Stimulated activated naive CD8-positive, alpha-beta T cell treated with anti-CD3 and anti-CD28 coated beads, Interleukin-15, Interleukin-2, amounts not matched to agents 100 U/mL and 50 U/mL, for 24 hours (primary cell): ENCODE data around the gene PSPH.

Experiments used
- ATAC-seq: fragments of 150-1000 bp; cut with Tn5 transposase; one replicate; pipeline ENCODE4 v1.10.0; 2021
- DNase-seq: peaks from one replicate; pipeline ENCODE4 v3.0.0; 2021

PSPH gene

DNA sequence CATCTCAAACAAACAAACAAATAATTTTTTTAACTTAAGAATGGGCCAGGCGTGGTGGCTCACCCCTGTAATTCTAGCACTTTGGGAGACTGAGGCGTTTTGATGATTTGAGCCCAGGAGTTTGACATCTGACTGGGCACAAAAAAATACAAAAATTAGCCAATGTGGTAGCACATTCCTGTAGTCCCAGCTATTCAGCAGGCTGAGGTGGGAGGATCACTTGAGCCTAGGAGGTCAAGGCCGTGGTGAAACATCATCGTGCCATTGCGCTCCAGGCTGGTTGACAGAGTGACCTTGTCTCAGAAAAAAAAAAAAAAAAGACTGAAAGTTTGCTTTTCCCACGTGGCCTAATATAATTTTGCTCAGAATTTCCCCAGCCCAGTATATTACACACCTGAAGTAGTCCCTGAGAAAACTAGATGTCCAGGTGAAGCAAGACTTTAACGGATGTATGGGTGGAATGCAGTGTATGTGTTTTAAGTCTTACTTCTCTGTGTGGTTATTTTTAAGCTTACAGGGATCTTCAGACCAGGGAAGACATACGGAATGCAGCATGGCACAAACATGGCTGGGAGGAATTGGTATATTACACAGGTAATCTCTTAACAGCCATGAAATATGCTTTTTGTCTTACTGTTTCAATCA, 54.3 kb downstream of the PSPH start:
- ATAC-seq (no peak), DNase-seq (no peak)

DNA sequence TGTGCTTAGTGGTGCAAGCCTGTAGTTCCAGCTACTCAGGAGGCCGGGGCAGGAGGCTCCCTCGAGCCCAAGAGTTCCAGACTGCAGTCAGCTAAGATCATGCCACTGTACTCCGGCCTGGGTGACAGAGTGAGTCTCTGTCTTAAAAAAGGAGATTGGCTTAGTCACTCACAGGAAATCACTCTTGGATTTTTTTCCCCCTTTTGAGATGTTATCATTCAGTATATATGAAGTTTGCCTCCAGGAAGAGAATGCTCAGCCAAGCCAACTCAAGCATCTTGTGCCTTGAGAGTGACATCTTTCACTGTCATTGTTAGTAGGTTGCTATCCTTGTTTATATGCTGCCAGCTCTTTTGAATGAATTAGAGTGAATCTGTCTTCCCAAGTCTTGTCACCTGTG, 58.9 kb downstream of the PSPH start:
- ATAC-seq, result no peak
- no peak for DNase-seq

DNA sequence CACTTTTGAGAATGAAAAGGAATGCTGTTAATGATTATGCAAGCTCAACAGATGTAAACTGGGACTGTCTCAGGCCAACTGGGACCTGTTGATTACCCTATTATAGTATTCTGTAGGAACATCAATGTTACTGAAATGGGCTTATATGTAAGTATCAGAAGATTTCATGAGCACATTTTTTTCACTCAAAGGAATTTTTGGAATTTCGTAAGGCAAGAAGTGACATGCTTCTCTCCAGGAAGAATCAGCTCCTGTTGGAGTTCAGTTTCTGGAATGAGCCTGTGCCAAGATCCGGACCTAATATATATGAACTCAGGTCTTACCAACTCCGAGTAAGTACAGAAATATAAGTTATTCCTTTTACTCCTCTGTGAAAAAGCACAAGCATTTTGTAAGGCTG, 67.7 kb downstream of the PSPH start:
- ATAC-seq, result no peak
- no peak for DNase-seq

DNA sequence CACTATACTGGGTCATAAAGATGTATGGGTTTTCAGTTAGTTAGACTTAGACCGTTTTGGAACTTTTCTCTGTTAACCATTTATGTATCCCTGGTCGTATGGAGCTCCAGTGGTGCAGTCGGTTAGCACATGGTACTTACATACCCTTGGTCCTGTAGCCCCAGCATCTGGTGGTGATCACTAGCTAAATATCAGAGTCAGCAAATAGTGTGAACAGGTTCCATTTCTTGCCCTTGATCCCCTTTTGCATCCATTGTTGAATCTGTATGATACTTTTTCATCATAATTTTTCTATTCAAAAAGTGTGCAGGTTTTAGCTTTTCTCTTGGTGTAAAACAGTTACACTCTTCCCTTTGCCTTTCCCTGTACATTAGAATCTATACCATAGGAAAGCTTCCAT, 71.0 kb downstream of the PSPH start:
- ATAC-seq (no peak), DNase-seq (no peak)

DNA sequence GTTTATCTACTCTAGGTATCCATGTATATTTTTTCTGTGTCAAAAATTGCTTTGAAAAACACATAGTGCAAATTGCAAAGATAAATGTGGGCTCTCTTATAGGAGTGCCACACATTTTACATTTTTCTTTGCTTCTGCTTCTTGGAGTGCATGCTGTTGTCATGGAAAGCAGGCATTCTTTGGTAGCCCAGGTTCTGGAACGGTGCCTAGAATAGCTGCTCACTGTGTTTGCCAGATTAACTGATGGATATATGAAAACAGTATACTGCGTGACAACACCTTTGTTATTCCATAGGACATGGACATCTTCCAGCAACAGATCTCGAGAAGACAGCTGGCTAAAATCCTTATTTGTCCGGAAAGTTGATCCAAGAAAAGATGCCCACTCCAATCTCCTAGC, 73.4 kb downstream of the PSPH start:
- DNase-seq (no peak), ATAC-seq (no peak)

DNA sequence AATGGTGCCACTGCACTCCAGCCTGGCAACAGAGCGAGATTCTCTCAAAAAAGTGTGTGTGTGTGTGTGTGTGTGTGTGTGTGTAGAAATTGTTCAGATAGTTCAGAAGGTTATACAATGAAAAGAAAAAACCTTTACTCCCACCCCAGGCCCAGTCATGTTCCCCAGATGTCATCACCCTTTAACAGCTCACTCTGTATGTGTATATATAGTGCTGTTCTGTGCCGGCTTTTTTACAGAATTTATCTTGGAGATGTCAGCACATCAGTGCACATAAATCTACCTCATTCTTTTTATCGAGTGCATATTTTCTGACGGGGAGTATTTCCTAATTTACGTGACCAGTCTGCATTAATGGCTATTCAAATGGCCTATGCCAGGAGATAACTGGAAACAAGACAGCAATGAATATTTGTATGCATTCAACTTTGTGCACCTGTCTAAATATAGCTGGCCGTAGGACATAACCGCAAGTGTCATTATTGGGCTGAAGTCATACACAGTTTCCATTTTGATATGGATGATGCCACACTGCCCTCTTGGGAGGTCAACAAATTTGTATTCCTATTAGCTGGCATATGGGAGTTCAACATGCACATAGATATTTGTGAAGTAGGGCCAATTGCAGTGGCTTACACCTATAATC, 75.1 kb downstream of the PSPH start:
- ATAC-seq (no peak), DNase-seq (no peak)

DNA sequence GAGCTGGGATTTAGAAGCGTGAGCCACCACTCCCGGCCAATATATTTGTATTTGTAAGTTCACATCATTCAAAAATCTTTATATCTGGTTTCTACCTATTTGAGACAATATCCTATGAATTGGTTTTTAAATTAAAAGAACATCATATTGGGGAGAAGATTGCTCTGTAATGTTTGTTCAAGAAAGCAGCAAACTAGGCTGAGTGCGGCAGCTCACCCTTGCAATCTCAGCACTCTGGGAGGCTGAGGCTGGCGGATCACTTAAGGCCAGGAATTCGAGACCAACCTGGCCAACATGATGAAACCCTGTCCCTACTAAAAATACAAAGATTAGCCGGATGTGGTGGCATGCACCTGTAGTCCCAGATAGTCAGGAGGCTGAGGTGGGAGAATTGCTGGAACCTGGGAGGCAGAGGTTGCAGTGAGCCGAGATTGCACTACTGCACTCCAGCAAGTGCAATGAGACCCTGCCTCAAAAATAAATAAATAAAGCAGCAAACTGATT, 77.4 kb downstream of the PSPH start:
- no peak for DNase-seq
- no peak for ATAC-seq

DNA sequence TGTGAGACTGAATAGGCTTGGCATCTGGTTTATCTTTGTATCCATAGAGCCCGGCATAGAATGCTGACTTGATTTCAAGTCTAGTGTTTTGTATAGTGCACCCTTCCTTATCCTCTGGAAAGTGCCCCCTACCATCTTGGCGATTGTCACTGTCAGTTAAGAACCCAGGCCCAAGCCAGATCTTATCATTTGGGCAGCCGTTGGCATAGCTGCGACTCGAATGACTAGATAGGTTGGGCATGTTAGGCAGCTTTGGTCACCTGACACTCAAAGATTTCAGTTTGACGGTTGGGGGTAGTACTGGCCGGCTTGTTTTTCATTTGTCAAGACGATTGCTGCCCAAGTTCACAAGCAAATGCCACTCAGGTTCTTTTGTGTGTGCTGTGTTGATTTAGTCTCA, 80.3 kb downstream of the PSPH start:
- ATAC-seq, result no peak
- no peak for DNase-seq

DNA sequence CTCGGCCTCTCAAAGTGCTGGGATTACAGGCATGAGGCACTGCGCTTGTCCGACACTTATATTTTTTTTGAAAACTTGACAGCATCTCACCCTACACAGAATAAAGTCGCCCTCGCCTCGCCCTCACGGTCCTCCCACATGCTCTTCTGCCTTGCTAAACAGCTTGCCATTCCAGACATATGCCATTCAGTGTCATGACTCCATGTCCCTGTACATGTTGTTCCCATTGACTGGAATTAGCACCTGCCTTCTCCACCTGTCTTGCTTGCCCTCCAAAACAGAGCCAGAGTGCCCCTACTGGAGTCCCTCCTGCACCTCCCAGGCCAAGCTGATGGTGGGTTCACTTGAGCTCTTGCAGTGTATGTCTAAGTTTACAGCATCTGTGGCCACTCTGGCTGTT, 80.7 kb downstream of the PSPH start:
- no peak for ATAC-seq
- DNase-seq, result no peak

DNA sequence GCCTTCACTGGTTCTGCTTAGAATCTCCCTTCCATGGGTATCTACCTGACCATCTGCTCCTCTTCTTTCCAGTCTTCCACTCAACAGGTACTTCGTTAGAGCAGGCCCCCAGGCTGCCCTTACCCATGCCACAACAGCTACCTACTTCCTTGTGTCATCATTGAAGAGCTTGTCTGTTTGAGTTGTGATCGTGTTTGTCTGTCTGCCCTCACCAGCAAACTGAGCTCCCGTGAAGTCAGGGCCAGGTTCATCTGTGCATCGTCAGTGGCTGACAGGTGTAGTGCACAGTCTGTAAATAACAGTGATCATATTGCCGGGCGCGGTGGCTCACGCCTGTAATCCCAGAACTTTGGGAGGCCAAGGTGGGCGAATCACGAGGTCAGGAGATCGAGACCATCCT, 81.9 kb downstream of the PSPH start:
- DNase-seq (no peak), ATAC-seq (no peak)

DNA sequence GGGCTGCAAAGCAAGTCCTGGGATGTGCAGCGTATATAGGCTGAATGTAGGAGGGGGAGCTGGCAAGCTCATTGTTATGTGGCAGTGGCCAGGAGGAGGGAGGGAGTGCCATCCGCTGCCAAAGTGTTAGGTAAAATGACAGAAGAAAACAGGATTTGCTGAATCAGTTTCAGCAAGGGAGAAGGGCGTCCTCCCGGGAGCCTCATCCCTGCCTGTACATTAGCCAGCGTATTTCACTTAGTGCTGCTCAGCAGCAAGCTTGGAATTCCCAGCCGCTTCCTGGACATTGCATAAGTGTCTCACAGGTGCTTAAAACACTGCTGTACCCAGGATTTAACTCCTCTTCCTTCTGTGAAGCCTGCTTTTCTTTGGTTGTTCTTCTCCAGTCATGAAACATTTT, 84.4 kb downstream of the PSPH start:
- ATAC-seq (no peak), DNase-seq (no peak)

DNA sequence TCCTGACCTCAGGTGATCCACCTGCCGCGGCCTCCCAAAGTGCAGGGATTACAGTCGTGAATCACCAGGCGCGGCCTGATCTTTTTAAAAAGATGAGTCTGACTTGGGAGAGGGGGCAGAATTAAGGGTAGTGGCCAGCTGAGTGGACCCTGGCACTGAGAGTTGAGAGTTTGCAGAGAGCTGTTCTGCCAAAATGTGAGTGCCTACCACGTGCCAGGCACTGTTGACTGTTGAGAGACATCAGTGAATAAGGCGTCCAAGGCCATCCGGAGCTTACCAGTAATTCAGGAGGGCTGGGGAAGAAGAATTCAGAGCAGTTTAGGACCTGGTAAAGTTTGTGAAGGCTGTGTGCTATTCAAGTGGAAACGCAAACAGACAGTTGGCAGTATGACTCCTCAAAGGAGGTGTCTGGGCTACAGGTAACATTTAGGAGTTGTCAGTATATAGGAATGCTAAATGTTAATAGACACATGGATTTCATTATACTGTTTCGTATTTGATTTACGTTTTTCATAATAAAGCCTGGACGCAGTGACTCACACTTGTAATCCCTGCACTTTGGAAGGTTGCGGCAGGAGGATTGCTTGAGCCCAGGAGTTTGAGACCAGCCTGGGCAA, 85.3 kb downstream of the PSPH start:
- DNase-seq (no peak), ATAC-seq (no peak)

DNA sequence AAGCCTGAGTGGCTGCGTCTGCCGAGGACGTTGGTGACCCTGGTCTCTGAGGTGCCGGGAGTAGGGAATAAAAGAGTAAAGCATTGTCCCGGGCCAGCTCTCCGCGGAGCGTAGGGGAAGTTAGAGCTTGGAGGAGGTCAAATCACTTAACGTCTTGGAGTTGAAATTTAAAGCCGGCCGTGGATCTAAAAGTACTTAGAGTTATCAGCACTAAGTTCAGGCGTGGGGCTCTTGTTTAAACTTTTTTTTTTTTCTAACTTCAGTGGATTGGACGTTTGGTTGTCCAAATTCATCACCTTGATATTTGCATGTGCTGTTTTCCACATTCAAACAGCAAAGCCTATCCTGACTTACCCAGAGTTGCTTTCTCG, 86.2 kb downstream of the PSPH start:
- ATAC-seq (no peak), DNase-seq (no peak)

DNA sequence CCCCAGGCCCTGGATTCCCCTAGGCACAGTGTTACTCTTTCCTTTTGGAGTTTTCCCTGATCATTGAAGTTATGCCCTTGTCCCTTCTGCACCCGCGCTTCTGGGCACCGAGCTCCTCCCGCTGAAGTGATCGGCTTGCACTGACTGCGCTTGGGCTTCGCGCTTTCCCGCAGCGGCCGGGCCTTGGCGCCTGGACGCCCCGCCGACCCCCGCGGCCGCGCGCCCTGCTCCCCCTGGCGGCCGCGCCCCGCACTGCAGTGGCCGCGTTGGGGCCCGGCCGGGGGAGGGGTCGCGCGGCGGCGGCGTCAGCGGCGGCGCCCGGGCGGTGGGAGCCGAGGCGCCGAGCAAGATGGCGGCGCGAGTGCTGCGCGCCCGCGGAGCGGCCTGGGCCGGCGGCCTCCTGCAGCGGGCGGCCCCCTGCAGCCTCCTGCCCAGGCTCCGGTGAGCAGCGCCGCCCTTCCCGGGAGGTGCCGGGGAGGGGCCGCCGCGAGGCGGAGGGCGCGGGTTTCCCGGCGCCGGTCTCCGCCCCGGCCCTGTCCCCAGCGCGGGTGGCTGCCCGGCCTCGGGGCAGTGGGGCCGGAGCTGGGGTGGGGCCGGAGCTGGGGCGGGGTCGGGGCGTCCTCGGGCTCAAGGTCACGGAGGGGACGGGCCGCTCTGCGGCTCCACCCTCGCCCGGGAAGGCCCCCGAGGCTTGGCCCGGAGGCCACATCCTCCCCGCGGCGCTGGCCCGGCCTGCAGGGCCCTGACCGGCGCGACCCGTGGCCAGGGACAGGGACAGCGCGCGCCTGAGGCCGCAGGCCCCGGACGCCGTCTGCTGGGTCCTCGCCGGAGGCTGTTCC, 86.8 kb downstream of the PSPH start, which contains the start of gene NIPSNAP2:
Gene NIPSNAP2 (plus strand): TSS at position 325 of the 839 bp plus-strand sequence. CDS start 25 bp downstream, at position 350.
- ATAC-seq (peak; percentile 84), DNase-seq (peak; percentile 76)

DNA sequence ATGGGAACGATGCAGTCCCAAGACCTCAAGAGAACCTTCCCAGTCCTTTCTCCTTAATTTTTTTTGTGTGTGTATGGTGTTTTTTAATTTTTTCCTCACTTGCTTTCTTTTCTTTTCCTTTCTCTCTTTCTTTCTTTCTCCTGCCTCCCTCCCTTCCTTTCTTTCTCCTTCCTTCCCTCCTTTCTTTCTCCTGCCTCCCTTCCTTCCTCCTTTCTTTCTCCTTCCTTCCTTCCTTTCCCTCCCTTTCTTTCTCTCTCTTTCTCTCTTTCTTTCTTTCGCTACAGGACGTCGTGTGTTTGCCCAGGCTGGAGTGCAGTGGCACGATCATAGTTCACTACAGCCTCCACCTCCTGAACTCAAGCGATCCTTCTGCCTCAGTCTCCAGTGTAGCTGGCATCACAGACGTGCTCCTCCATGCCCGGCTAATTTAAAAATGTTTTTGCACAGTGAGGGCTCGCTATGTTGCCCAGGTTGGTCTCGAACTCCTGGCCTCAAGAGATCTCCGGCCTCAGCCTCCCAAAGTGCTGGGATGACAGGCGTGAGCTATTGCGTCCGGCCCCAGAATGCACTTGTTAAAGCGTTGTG, 87.6 kb downstream of the PSPH start:
- ATAC-seq, result no peak
- DNase-seq, result no peak

DNA sequence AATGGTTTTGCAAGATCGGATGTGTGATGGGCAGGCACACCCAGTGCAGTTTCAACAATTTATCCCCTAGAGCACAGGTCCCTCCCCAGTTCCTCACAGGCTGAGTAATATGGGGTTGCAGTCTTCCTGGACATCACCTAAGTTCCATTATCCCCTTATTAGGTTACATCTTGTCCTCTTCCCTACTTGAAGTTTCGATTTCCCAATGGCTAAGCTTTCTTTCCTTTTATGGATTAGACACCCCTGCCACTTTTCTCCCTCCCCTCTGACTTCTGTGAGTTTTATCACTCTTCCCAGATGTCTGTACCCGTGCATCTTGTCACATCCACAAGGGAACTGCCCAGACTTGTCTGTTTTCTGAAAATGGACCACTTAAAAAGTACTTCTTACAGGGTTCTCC, 89.2 kb downstream of the PSPH start:
- no peak for ATAC-seq
- DNase-seq, result no peak
